Measurements from ENCODE around the gene YTHDF2. TPM values are rescaled to one million over a fixed set of nuclear protein-coding genes. Genes with fewer than 3 reads are reported as not detected.

Gene YTHDF2
- total RNA-seq, 1 experiment from 2014 or later, result 126 TPM

GRCh38 chr1:28815533-28816185 is 78.9 kb downstream of the YTHDF2 start (continued):
- TF ChIP-seq AFF4 (CRISPR knock-in tag; IDR thresholded peaks at IDR 0.05; ENCODE audit: borderline replicate concordance), result no peak
- TF ChIP-seq, protein P1, sequence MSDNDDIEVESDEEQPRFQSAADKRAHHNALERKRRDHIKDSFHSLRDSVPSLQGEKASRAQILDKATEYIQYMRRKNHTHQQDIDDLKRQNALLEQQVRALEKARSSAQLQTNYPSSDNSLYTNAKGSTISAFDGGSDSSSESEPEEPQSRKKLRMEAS (CRISPR knock-in tag; IDR thresholded peaks at IDR 0.05), result no peak
- no peak for TF ChIP-seq FOXJ3 (CRISPR knock-in tag; IDR thresholded peaks at IDR 0.05; ENCODE audit: borderline replicate concordance)

DNA sequence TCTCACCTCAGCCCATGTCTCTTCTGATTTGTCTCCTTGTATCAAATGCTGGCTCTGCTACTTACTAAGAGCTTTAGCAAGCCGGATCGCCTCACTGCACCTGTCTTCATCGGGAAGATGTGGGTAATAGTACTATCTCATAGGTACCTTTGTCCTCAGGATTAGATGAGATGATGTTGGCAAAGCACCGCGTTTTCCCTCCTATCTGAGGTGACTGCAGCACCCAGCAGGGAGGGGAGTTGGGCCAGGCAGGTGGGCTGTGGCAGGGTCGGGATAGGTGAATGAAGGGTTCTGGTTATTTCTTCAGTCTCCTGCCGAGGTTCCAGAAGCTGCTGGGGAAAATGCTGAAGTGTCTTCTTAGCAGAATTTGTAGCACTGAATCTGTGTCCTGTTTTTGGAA is 80.4 kb downstream of the YTHDF2 start:
- DNase-seq (ENCODE audit: low spot score) (no peak), ATAC-seq (no peak)
- H3K4me1 Mint-ChIP-seq, result peaks cover 10% of the 10 kb centered on the region
- 0 out of 2 replicates have a peak, but pooled peaks cover 3% of the 10 kb centered on the region for H3K36me3 Mint-ChIP-seq
- H3K27me3 Mint-ChIP-seq (ENCODE audit: low read depth), result peaks cover 22% of the 10 kb centered on the region
- ChIA-PET POLR2A (no interaction called here), CTCF (no interaction called here)
- H3K9me3 Mint-ChIP-seq, result no peaks in the 10 kb centered on the region
- no peak overlapping the region for H3K27ac Mint-ChIP-seq
- TF ChIP-seq ZNF263 (CRISPR knock-in tag; IDR thresholded peaks at IDR 0.05; ENCODE audit: low read depth) (no peak), HMGXB4 (CRISPR knock-in tag; IDR thresholded peaks at IDR 0.05) (no peak), ZNF423 (CRISPR knock-in tag; IDR thresholded peaks at IDR 0.05) (no peak), EMX1 (CRISPR knock-in tag; IDR thresholded peaks at IDR 0.05) (no peak), ZNF317 (CRISPR knock-in tag; IDR thresholded peaks at IDR 0.05; ENCODE audit: borderline replicate concordance, low read depth) (no peak), FOXJ3 (CRISPR knock-in tag; IDR thresholded peaks at IDR 0.05; ENCODE audit: borderline replicate concordance) (no peak), ZNF416 (CRISPR knock-in tag; IDR thresholded peaks at IDR 0.05) (no peak), GTF2I (CRISPR knock-in tag; conservative IDR thresholded peaks at IDR 0.05) (no peak)
- TF ChIP-seq, protein P2, sequence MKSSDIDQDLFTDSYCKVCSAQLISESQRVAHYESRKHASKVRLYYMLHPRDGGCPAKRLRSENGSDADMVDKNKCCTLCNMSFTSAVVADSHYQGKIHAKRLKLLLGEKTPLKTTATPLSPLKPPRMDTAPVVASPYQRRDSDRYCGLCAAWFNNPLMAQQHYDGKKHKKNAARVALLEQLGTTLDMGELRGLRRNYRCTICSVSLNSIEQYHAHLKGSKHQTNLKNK (CRISPR knock-in tag; IDR thresholded peaks at IDR 0.05), result no peak
- TF ChIP-seq, protein P3, sequence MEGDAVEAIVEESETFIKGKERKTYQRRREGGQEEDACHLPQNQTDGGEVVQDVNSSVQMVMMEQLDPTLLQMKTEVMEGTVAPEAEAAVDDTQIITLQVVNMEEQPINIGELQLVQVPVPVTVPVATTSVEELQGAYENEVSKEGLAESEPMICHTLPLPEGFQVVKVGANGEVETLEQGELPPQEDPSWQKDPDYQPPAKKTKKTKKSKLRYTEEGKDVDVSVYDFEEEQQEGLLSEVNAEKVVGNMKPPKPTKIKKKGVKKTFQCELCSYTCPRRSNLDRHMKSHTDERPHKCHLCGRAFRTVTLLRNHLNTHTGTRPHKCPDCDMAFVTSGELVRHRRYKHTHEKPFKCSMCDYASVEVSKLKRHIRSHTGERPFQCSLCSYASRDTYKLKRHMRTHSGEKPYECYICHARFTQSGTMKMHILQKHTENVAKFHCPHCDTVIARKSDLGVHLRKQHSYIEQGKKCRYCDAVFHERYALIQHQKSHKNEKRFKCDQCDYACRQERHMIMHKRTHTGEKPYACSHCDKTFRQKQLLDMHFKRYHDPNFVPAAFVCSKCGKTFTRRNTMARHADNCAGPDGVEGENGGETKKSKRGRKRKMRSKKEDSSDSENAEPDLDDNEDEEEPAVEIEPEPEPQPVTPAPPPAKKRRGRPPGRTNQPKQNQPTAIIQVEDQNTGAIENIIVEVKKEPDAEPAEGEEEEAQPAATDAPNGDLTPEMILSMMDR (IDR thresholded peaks at IDR 0.05), result no peak
- TF ChIP-seq, protein P4, sequence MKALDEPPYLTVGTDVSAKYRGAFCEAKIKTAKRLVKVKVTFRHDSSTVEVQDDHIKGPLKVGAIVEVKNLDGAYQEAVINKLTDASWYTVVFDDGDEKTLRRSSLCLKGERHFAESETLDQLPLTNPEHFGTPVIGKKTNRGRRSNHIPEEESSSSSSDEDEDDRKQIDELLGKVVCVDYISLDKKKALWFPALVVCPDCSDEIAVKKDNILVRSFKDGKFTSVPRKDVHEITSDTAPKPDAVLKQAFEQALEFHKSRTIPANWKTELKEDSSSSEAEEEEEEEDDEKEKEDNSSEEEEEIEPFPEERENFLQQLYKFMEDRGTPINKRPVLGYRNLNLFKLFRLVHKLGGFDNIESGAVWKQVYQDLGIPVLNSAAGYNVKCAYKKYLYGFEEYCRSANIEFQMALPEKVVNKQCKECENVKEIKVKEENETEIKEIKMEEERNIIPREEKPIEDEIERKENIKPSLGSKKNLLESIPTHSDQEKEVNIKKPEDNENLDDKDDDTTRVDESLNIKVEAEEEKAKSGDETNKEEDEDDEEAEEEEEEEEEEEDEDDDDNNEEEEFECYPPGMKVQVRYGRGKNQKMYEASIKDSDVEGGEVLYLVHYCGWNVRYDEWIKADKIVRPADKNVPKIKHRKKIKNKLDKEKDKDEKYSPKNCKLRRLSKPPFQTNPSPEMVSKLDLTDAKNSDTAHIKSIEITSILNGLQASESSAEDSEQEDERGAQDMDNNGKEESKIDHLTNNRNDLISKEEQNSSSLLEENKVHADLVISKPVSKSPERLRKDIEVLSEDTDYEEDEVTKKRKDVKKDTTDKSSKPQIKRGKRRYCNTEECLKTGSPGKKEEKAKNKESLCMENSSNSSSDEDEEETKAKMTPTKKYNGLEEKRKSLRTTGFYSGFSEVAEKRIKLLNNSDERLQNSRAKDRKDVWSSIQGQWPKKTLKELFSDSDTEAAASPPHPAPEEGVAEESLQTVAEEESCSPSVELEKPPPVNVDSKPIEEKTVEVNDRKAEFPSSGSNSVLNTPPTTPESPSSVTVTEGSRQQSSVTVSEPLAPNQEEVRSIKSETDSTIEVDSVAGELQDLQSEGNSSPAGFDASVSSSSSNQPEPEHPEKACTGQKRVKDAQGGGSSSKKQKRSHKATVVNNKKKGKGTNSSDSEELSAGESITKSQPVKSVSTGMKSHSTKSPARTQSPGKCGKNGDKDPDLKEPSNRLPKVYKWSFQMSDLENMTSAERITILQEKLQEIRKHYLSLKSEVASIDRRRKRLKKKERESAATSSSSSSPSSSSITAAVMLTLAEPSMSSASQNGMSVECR (CRISPR knock-in tag; IDR thresholded peaks at IDR 0.05; ENCODE audit: borderline replicate concordance), result no peak
- H3K4me3 Mint-ChIP-seq, result no peak overlapping the region

Measured in WTC11 (cell line).